Right ventricle myocardium superior (tissue), 1 donor: ENCODE results near the gene TMEM244. TPM values are rescaled to one million over a fixed set of nuclear protein-coding genes. Genes with fewer than 3 reads are reported as not detected.

Experiments
- total RNA-seq: library from RNA; stranded (reverse); fragmentation: NEBNext Ultra II Directional; extraction: Animal tissue kit (Norgen Biotek cat#: 25700); gene quantifications from one replicate; pipeline ENCODE4 v1.2.1, GENCODE V29; 2021
- donor health status: DM: no; HTN: yes; CAD: no; lungs with severe emphysema.

The TMEM244 gene
- total RNA-seq, 1 donor from 2014 or later, result not detected

Other genes with a start within 250 kb of the TMEM244 start
- 7.9 TPM for gene ARHGAP18, start 151.1 kb downstream of the TMEM244 start, total RNA-seq
- gene L3MBTL3, start 157.3 kb upstream of the TMEM244 start, total RNA-seq, result 4.3 TPM